ENCODE data around the gene COL6A1. TPM values are rescaled to one million over a fixed set of nuclear protein-coding genes. Genes with fewer than 3 reads are reported as not detected.
A peak's percentile ranks its signal among the peaks of the same experiment; 100 is the strongest.

COL6A1 gene
- total RNA-seq, 2 experiments from 2014 or later: 8.0 to 8.5 TPM

GRCh38 chr21:45998276-45998701 lies 16.7 kb downstream of the COL6A1 start:
- DNase-seq (peak in 2 of 14 experiments; percentile 3 to 8), ATAC-seq (ENCODE audit: poor library complexity) (no peak)
- no peak for TF ChIP-seq CTCF (IDR thresholded peaks at IDR 0.05)
- H3K27ac ChIP-seq (ENCODE audit: low read depth in 1 of 2, low read length in 2 of 2): no peak overlapping the region
- ChIA-PET POLR2A (no interaction called here), CTCF (no interaction called here)
- no peaks in the 10 kb centered on the region for H3K36me3 ChIP-seq (ENCODE audit: insufficient read depth, low read length)
- H3K4me3 ChIP-seq (ENCODE audit: low read length): no peak overlapping the region
- H3K4me1 ChIP-seq (ENCODE audit: insufficient read depth, low read length): no peaks in the 10 kb centered on the region
- intact Hi-C loops (cut with DNase I, micrococcal nuclease): no loop called here
- H3K9me3 Mint-ChIP-seq: no peaks in the 10 kb centered on the region
- H3K4me3 Mint-ChIP-seq: no peak overlapping the region
- no peaks in the 10 kb centered on the region for H3K4me1 Mint-ChIP-seq (ENCODE audit: low read depth)
- no peaks in the 10 kb centered on the region for H3K36me3 Mint-ChIP-seq (ENCODE audit: low read depth)
- H3K27me3 ChIP-seq (ENCODE audit: control insufficient read depth in 1 of 2, insufficient read depth in 2 of 2, low read length in 2 of 2): no peaks in the 10 kb centered on the region
- H3K27me3 Mint-ChIP-seq: no peaks in the 10 kb centered on the region
- H3K9me3 ChIP-seq (ENCODE audit: control insufficient read depth in 1 of 2, insufficient read depth in 1 of 2, low read length in 2 of 2): peaks cover 0 to 34% of the 10 kb centered on the region in 2 experiments
- no peak overlapping the region for H3K27ac Mint-ChIP-seq

- TF ChIP-seq CTCF (IDR thresholded peaks at IDR 0.05): no peak
- H3K9me3 ChIP-seq (ENCODE audit: control insufficient read depth in 1 of 2, insufficient read depth in 1 of 2, low read length in 2 of 2): peaks cover 0 to 41% of the 10 kb centered on the region in 2 experiments
- H3K9me3 Mint-ChIP-seq: no peaks in the 10 kb centered on the region
- H3K27me3 ChIP-seq (ENCODE audit: control insufficient read depth in 1 of 2, insufficient read depth in 2 of 2, low read length in 2 of 2): no peaks in the 10 kb centered on the region
- H3K36me3 Mint-ChIP-seq (ENCODE audit: low read depth): no peaks in the 10 kb centered on the region
- no peaks in the 10 kb centered on the region for H3K4me1 Mint-ChIP-seq (ENCODE audit: low read depth)
- ChIA-PET CTCF (no interaction called here), POLR2A (no interaction called here)
- no peaks in the 10 kb centered on the region for H3K27me3 Mint-ChIP-seq
- intact Hi-C loops (cut with DNase I, micrococcal nuclease): no loop called here
- no peak overlapping the region for H3K4me3 ChIP-seq (ENCODE audit: low read length)
- no peaks in the 10 kb centered on the region for H3K4me1 ChIP-seq (ENCODE audit: insufficient read depth, low read length)
- H3K36me3 ChIP-seq (ENCODE audit: insufficient read depth, low read length): no peaks in the 10 kb centered on the region
- ATAC-seq (ENCODE audit: poor library complexity) (no peak), DNase-seq (peak in 3 of 14 experiments; percentile 3 to 25 (median 10))
- H3K27ac Mint-ChIP-seq: no peak overlapping the region
- no peak overlapping the region for H3K27ac ChIP-seq (ENCODE audit: low read depth in 1 of 2, low read length in 2 of 2)
- no peak overlapping the region for H3K4me3 Mint-ChIP-seq
These were observed 17.5 kb downstream of the COL6A1 start for GRCh38 chr21:45998871-45999580.

GRCh38 chr21:45999581-46000181 lies 18.1 kb downstream of the COL6A1 start:
- Histone ChIP-seq H3K4me3 (ENCODE audit: low read length) (no peak overlapping the region), H3K27me3 (ENCODE audit: control insufficient read depth in 1 of 2, insufficient read depth in 2 of 2, low read length in 2 of 2) (no peaks in the 10 kb centered on the region), H3K36me3 (ENCODE audit: insufficient read depth, low read length) (no peaks in the 10 kb centered on the region), H3K4me1 (ENCODE audit: insufficient read depth, low read length) (no peaks in the 10 kb centered on the region), H3K9me3 (ENCODE audit: control insufficient read depth in 1 of 2, insufficient read depth in 1 of 2, low read length in 2 of 2) (peaks cover 0 to 47% of the 10 kb centered on the region in 2 experiments), H3K27ac (ENCODE audit: low read depth in 1 of 2, low read length in 2 of 2) (no peak overlapping the region)
- H3K36me3 Mint-ChIP-seq (ENCODE audit: low read depth): no peaks in the 10 kb centered on the region
- CTCF ChIA-PET: no interaction called here
- H3K4me1 Mint-ChIP-seq (ENCODE audit: low read depth): no peaks in the 10 kb centered on the region
- no peak overlapping the region for H3K4me3 Mint-ChIP-seq
- no peak for TF ChIP-seq CTCF (IDR thresholded peaks at IDR 0.05)
- no peaks in the 10 kb centered on the region for H3K27me3 Mint-ChIP-seq
- H3K9me3 Mint-ChIP-seq: no peaks in the 10 kb centered on the region
- no peak overlapping the region for H3K27ac Mint-ChIP-seq
- POLR2A ChIA-PET: no interaction called here
- intact Hi-C loops (cut with DNase I, micrococcal nuclease): no loop called here
- no peak for ATAC-seq (ENCODE audit: poor library complexity)
- peak in 2 of 14 experiments; percentile 2 to 15 for DNase-seq

Measured in CD4-positive, alpha-beta T cell (primary cell).